ENCODE results near the gene AGRP.

GRCh38 chr16:67526149-67526791 lies 42.9 kb upstream of the AGRP start:
- TF ChIP-seq GATA3 (IDR thresholded peaks at IDR 0.05; ENCODE audit: low read depth, low read length) (no peak), GATA2 (IDR thresholded peaks at IDR 0.05; ENCODE audit: low read depth, low read length) (no peak)

All from SH-SY5Y (cell line).